ENCODE measurements around the gene NPHP4. TPM values are rescaled to one million over a fixed set of nuclear protein-coding genes. Genes with fewer than 3 reads are reported as not detected.

The NPHP4 gene
- total and polyA plus RNA-seq, 4 donors = 1.7 to 5.6 (median 3.5) TPM

- no peak overlapping the region for H3K27ac ChIP-seq (ENCODE audit: low read depth in 1 of 2, low read length in 2 of 2)
- H3K36me3 ChIP-seq (ENCODE audit: control insufficient read depth in 4 of 4, insufficient read depth in 3 of 4, low read depth in 1 of 4, low read length in 3 of 4) = peaks cover 0 to 13% (median 2%) of the 10 kb centered on the region in 4 donors
- no peaks in the 10 kb centered on the region for H3K4me1 ChIP-seq (ENCODE audit: control insufficient read depth in 4 of 4, insufficient read depth in 4 of 4, low read length in 3 of 4)
- WGBS = 94% methylated on average over 9 of the region's 9 CpGs
- H3K27me3 ChIP-seq (ENCODE audit: control insufficient read depth in 4 of 4, insufficient read depth in 4 of 4, low read length in 3 of 4) = no peaks in the 10 kb centered on the region
- no peak for DNase-seq (ENCODE audit: low spot score)
- TF ChIP-seq TAF1 (conservative IDR thresholded peaks at IDR 0.05) = no peak
- TF ChIP-seq SP1 (IDR thresholded peaks at IDR 0.05) = no peak
- TF ChIP-seq RAD21 (IDR thresholded peaks at IDR 0.05) = no peak
- TF ChIP-seq MAX (IDR thresholded peaks at IDR 0.05) = no peak
- TF ChIP-seq YY1 (IDR thresholded peaks at IDR 0.05) = no peak
- H3K4me3 ChIP-seq (ENCODE audit: low read depth in 1 of 3, low read length in 3 of 3) = no peak overlapping the region
- no peak overlapping the region for H3K9ac ChIP-seq (ENCODE audit: low read depth in 1 of 2, low read length in 2 of 2)
- no peaks in the 10 kb centered on the region for H3K9me3 ChIP-seq (ENCODE audit: control insufficient read depth in 4 of 4, low read length in 3 of 4)
These were observed 32.5 kb downstream of the NPHP4 start for GRCh38 chr1:5959667-5960230.

GRCh38 chr1:5959087-5959486, 33.1 kb downstream of the NPHP4 start:
- Histone ChIP-seq H3K27me3 (ENCODE audit: control insufficient read depth in 4 of 4, insufficient read depth in 4 of 4, low read length in 3 of 4) (no peaks in the 10 kb centered on the region), H3K9ac (ENCODE audit: low read depth in 1 of 2, low read length in 2 of 2) (no peak overlapping the region), H3K4me1 (ENCODE audit: control insufficient read depth in 4 of 4, insufficient read depth in 4 of 4, low read length in 3 of 4) (no peaks in the 10 kb centered on the region), H3K9me3 (ENCODE audit: control insufficient read depth in 4 of 4, low read length in 3 of 4) (no peaks in the 10 kb centered on the region), H3K36me3 (ENCODE audit: control insufficient read depth in 4 of 4, insufficient read depth in 3 of 4, low read depth in 1 of 4, low read length in 3 of 4) (peaks cover 0 to 13% (median 2%) of the 10 kb centered on the region in 4 donors), H3K4me3 (ENCODE audit: low read depth in 1 of 3, low read length in 3 of 3) (no peak overlapping the region), H3K27ac (ENCODE audit: low read depth in 1 of 2, low read length in 2 of 2) (no peak overlapping the region)
- TF ChIP-seq HNF4G (IDR thresholded peaks at IDR 0.05) (no peak), REST (IDR thresholded peaks at IDR 0.05) (no peak), JUND (IDR thresholded peaks at IDR 0.05) (no peak), SP1 (IDR thresholded peaks at IDR 0.05) (no peak), FOXA1 (IDR thresholded peaks at IDR 0.05) (no peak), MAX (IDR thresholded peaks at IDR 0.05) (no peak), YY1 (IDR thresholded peaks at IDR 0.05) (no peak), TAF1 (conservative IDR thresholded peaks at IDR 0.05) (no peak), GABPA (IDR thresholded peaks at IDR 0.05 in 1 of 2, conservative IDR thresholded peaks at IDR 0.05 in 1 of 2) (no peak), NR2F2 (IDR thresholded peaks at IDR 0.05) (no peak), HNF4A (conservative IDR thresholded peaks at IDR 0.05) (no peak), RXRA (IDR thresholded peaks at IDR 0.05) (no peak), ZBTB33 (IDR thresholded peaks at IDR 0.05) (no peak), FOXA2 (IDR thresholded peaks at IDR 0.05) (no peak), RAD21 (IDR thresholded peaks at IDR 0.05) (no peak), EGR1 (IDR thresholded peaks at IDR 0.05; ENCODE audit: low read depth in 2 of 2) (no peak)
- TF ChIP-seq, protein P1, sequence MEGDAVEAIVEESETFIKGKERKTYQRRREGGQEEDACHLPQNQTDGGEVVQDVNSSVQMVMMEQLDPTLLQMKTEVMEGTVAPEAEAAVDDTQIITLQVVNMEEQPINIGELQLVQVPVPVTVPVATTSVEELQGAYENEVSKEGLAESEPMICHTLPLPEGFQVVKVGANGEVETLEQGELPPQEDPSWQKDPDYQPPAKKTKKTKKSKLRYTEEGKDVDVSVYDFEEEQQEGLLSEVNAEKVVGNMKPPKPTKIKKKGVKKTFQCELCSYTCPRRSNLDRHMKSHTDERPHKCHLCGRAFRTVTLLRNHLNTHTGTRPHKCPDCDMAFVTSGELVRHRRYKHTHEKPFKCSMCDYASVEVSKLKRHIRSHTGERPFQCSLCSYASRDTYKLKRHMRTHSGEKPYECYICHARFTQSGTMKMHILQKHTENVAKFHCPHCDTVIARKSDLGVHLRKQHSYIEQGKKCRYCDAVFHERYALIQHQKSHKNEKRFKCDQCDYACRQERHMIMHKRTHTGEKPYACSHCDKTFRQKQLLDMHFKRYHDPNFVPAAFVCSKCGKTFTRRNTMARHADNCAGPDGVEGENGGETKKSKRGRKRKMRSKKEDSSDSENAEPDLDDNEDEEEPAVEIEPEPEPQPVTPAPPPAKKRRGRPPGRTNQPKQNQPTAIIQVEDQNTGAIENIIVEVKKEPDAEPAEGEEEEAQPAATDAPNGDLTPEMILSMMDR (IDR thresholded peaks at IDR 0.05; ENCODE audit: low read depth, low read length, missing input control) = no peak
- TF ChIP-seq, protein P2, sequence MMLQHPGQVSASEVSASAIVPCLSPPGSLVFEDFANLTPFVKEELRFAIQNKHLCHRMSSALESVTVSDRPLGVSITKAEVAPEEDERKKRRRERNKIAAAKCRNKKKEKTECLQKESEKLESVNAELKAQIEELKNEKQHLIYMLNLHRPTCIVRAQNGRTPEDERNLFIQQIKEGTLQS (IDR thresholded peaks at IDR 0.05) = no peak
- WGBS = 83% methylated on average over 13 of the region's 13 CpGs
- DNase-seq (ENCODE audit: low spot score) = no peak

Data from liver (tissue), 9 donors.